GM12878 (cell line): ENCODE measurements around the gene CRKL. TPM values are rescaled to one million over a fixed set of nuclear protein-coding genes. Genes with fewer than 3 reads are reported as not detected.

Experiments
- ATAC-seq: fragments of 200-7000 bp; cut with Tn5 transposase; 3 replicates; pipeline ENCODE4 v1.9.1; 2020; ENCODE audit warnings: mild to moderate bottlenecking, moderate library complexity
- BruUV-seq: library from RNA; stranded (reverse); fragments of 400-500 nt; replicated peaks from 2 replicates; lab custom pipeline; 2021; lab: Mats Ljungman, UMichigan
- CTCF ChIA-PET: fragments of 300-600 bp; sonication (Branson Sonifier 250); formaldehyde crosslinking; extraction: SDS; loops from one replicate; lab custom pipeline; 2021; ENCODE audit warnings: inconsistent platforms; lab: Yijun Ruan, JAX
- POLR2A ChIA-PET: fragments of 350-600 bp; formaldehyde crosslinking; extraction: SDS; loops from one replicate; lab custom pipeline; 2021; ENCODE audit warnings: inconsistent platforms; lab: Charles Lee
- RAD21 ChIA-PET: fragments of 300-600 bp; sonication (Branson Sonifier 250); formaldehyde crosslinking; loops from one replicate; lab custom pipeline; 2023; ENCODE audit warnings: antibody characterized with exemption; ENCODE audit not compliant: unreplicated experiment; lab: Charles Lee
- SMC1A ChIA-PET: fragments of 300-600 bp; sonication (Branson Sonifier 250); formaldehyde crosslinking; loops from one replicate; lab custom pipeline; 2023; ENCODE audit not compliant: unreplicated experiment, uncharacterized antibody; lab: Charles Lee
- DNase-seq: peaks from one replicate; pipeline ENCODE4 v3.0.0-alpha.2; 2011; ENCODE audit warnings: low read depth, low spot score
- FAIRE-seq: peaks from 3 replicates; lab custom pipeline; 2011; peaks lifted over from hg19 to GRCh38; lab: Jason Lieb, UNC
- H2AFZ ChIP-seq: 2 replicates; pipeline ENCODE4 v1.6.0; 2011; ENCODE audit warnings: low read depth, low read length, control low read depth; ENCODE audit not compliant: control insufficient read depth
- H3K27ac ChIP-seq: 2 replicates; pipeline ENCODE4 v1.5.1; 2011; ENCODE audit warnings: control low read depth; ENCODE audit not compliant: control insufficient read depth, insufficient read depth
- H3K27me3 ChIP-seq, 2 experiments: replicated peaks in 1 of 2; 2 replicates each; pipeline versions ENCODE4 v1.6.0 to v1.6.1; 2011; ENCODE audit warnings: low read length in 1 of 2; ENCODE audit not compliant: control insufficient read depth in 2 of 2, insufficient read depth in 2 of 2
- H3K36me3 ChIP-seq, 2 experiments: 2 replicates each; pipeline ENCODE4 v1.5.1; 2011; ENCODE audit warnings: low read length in 1 of 2; ENCODE audit not compliant: control insufficient read depth in 2 of 2, insufficient read depth in 2 of 2
- H3K4me1 ChIP-seq: 2 replicates; pipeline ENCODE4 v1.6.1; 2011; ENCODE audit warnings: mild to moderate bottlenecking, low read length, moderate library complexity, mixed read lengths; ENCODE audit not compliant: control insufficient read depth, insufficient read depth
- H3K4me2 ChIP-seq: 2 replicates; pipeline ENCODE4 v1.6.0; 2011; ENCODE audit warnings: control low read depth; ENCODE audit not compliant: control insufficient read depth, insufficient read depth
- H3K4me3 ChIP-seq: fragments of 200-600 bp; sonication (generic); 2 replicates; pipeline ENCODE4 v1.5.1; 2016
- H3K79me2 ChIP-seq: 2 replicates; pipeline ENCODE4 v1.6.0; 2011; ENCODE audit warnings: low read length; ENCODE audit not compliant: control insufficient read depth, insufficient read depth
- H3K9ac ChIP-seq: 2 replicates; pipeline ENCODE4 v1.8.0; 2011; ENCODE audit warnings: low read length, control low read depth, mixed read lengths; ENCODE audit not compliant: control insufficient read depth, insufficient read depth
- H3K9me3 ChIP-seq: replicated peaks from 3 replicates; pipeline ENCODE4 v1.5.1; 2011; ENCODE audit warnings: mild to moderate bottlenecking, low read length; ENCODE audit not compliant: control insufficient read depth, insufficient read depth
- H4K20me1 ChIP-seq: 2 replicates; pipeline ENCODE4 v1.6.0; 2011; ENCODE audit not compliant: control insufficient read depth, insufficient read depth
- BCL11A ChIP-seq: IDR thresholded peaks from 2 replicates; pipeline ENCODE4 v1.6.1; 2011; ENCODE audit warnings: low read depth, low read length
- BHLHE40 ChIP-seq, 2 experiments: fragments of 450-650 bp in 1 of 2; IDR thresholded peaks; 2 replicates each; pipeline ENCODE4 v1.6.1; 2011 to 2017; ENCODE audit warnings: low read depth in 2 of 2, borderline replicate concordance in 1 of 2, improper control_type of control experiment in 1 of 2, low read length in 1 of 2, mild to moderate bottlenecking in 1 of 2
- CBFB ChIP-seq: IDR thresholded peaks from 2 replicates; pipeline ENCODE4 v1.6.1; 2016; ENCODE audit warnings: antibody characterized with exemption, low read depth
- CEBPB ChIP-seq, 2 experiments: fragments of 150-350 bp in 1 of 2; IDR thresholded peaks; 2 replicates each; pipeline ENCODE4 v1.6.1; 2012 to 2014; ENCODE audit warnings: low read depth in 2 of 2, low read length in 2 of 2, borderline replicate concordance in 1 of 2, inconsistent platforms in 1 of 2
- CHD2 ChIP-seq: IDR thresholded peaks from 2 replicates; pipeline ENCODE4 v1.6.1; 2011; ENCODE audit warnings: low read depth, low read length, improper control_type of control experiment, borderline replicate concordance
- CREB1 ChIP-seq: IDR thresholded peaks from 2 replicates; pipeline ENCODE4 v1.6.1; 2012; ENCODE audit warnings: low read depth, mild to moderate bottlenecking, inconsistent platforms
- EED ChIP-seq: sonication (generic); IDR thresholded peaks from 2 replicates; pipeline ENCODE4 v1.6.1; 2016; ENCODE audit warnings: antibody characterized with exemption, low read depth
- FOXM1 ChIP-seq: IDR thresholded peaks from 2 replicates; pipeline ENCODE4 v1.6.1; 2012; ENCODE audit warnings: low read depth, mild to moderate bottlenecking, inconsistent platforms, low read length, moderate library complexity
- MLLT1 ChIP-seq: fragments of 450-650 bp; IDR thresholded peaks from 2 replicates; pipeline ENCODE4 v1.6.1; 2016; ENCODE audit warnings: mild to moderate bottlenecking
- MYB ChIP-seq: fragments of 150-350 bp; IDR thresholded peaks from 2 replicates; pipeline ENCODE4 v1.6.1; 2014; ENCODE audit warnings: mild to moderate bottlenecking, low read depth, low read length, borderline replicate concordance
- NR2F1 ChIP-seq: fragments of 450-650 bp; conservative IDR thresholded peaks from 2 replicates; pipeline ENCODE4 v1.6.1; 2017; ENCODE audit warnings: mild to moderate bottlenecking
- PAX5 ChIP-seq: IDR thresholded peaks from 2 replicates; pipeline ENCODE4 v1.6.1; 2011; ENCODE audit warnings: low read depth, low read length, borderline replicate concordance
- PBX3 ChIP-seq: IDR thresholded peaks from 2 replicates; pipeline ENCODE4 v1.6.1; 2011; ENCODE audit warnings: mild to moderate bottlenecking, low read depth, low read length, moderate library complexity; ENCODE audit not compliant: insufficient replicate concordance
- RBBP5 ChIP-seq: fragments of 200-600 bp; sonication (generic); conservative IDR thresholded peaks from 2 replicates; pipeline ENCODE4 v1.6.1; 2016
- TBL1XR1 ChIP-seq: IDR thresholded peaks from 2 replicates; pipeline ENCODE4 v1.6.1; 2012; ENCODE audit warnings: low read depth, low read length, improper control_type of control experiment
- WGBS: methylation state at CpG from one replicate; pipeline ENCODE4 v1.1.6; 2016; ENCODE audit warnings: low lambda C conversion rate; ENCODE audit not compliant: insufficient replicate concordance, insufficient coverage; ENCODE audit errors: missing lambda C conversion rate; 5-methylcytosine and 5-hydroxymethylcytosine counted together
- in situ Hi-C: fragments of 300-500 bp; cut with MboI; formaldehyde crosslinking; loops from 9 replicates; pipeline ENCODE4 v1.14.3; 2018; ENCODE audit warnings: mixed read lengths
- intact Hi-C: fragments of 100-400 bp; cut with micrococcal nuclease; formaldehyde crosslinking; loops from one replicate; pipeline ENCODE4 v1.14.2; 2022; ENCODE audit not compliant: unreplicated experiment
- polyA plus RNA-seq, 11 experiments: library from polyadenylated mRNA; depleted of rRNA in 4 of 11; unstranded in 6 of 11; stranded (reverse) in 5 of 11; fragments of >200 nt; fragmentation: Nextera tagmentation in 4 of 11; fragmentation: Illumina TruSeq in 1 of 11; extraction: Ambion mirVana in 4 of 11; extraction: Trizol in 1 of 11; gene quantifications; 1 replicate in 1 of 11; 2 replicates in 10 of 11; pipeline versions ENCODE4 v1.2.1 to v1.2.3, GENCODE V29; 2011 to 2016; ENCODE audit warnings: inconsistent platforms in 2 of 11, missing spikeins in 2 of 11, low read depth in 1 of 11
- total RNA-seq, 4 experiments: library from RNA; depleted of rRNA in 3 of 4; stranded (reverse); fragments of >200 nt in 3 of 4; fragmentation: Illumina TruSeq in 1 of 4; extraction: Trizol in 1 of 4; gene quantifications; 2 replicates each; pipeline versions ENCODE4 v1.2.1 to v1.2.3, GENCODE V29; 2013 to 2021
- TF ChIP-seq, protein P1 (sequence below): IDR thresholded peaks from 2 replicates; pipeline ENCODE4 v1.6.1; 2012; ENCODE audit warnings: low read length, inconsistent platforms

Gene CRKL
- total and polyA plus RNA-seq, 10 of the 15 experiments (the other 5 are each of a cell fraction or from before 2014, with no cell fraction given) = 12.6 to 61.2 (median 32.7) TPM

GRCh38 chr22:20992056-20992442 is 74.8 kb downstream of the CRKL start:
- CTCF ChIA-PET = interaction anchor here (0.7 kb wide), 1 partner anchor 10 kb away, joined by 3 read pairs; the partner anchor contains the start of gene LZTR1
- peaks cover 2 to 3% of the 10 kb centered on the region in 2 experiments; a peak in 2 of 4 replicates for H3K36me3 ChIP-seq
- TF ChIP-seq MYB = no peak
- TF ChIP-seq CBFB = no peak
- TF ChIP-seq CEBPB (IDR thresholded peaks at IDR 0.05; ENCODE audit: borderline replicate concordance in 1 of 2, low read depth in 2 of 2, low read length in 2 of 2) = no peak
- no peak for TF ChIP-seq PBX3
- no peak for TF ChIP-seq RBBP5
- TF ChIP-seq BHLHE40 (IDR thresholded peaks at IDR 0.05; ENCODE audit: borderline replicate concordance in 1 of 2, low read depth in 2 of 2, low read length in 1 of 2) = no peak
- no peak for TF ChIP-seq TBL1XR1
- TF ChIP-seq MLLT1 = no peak
- TF ChIP-seq FOXM1 = no peak
- no peak for TF ChIP-seq CREB1
- TF ChIP-seq NR2F1 = no peak
- no peak for TF ChIP-seq BCL11A
- no peak for TF ChIP-seq EED
- TF ChIP-seq, protein P1, sequence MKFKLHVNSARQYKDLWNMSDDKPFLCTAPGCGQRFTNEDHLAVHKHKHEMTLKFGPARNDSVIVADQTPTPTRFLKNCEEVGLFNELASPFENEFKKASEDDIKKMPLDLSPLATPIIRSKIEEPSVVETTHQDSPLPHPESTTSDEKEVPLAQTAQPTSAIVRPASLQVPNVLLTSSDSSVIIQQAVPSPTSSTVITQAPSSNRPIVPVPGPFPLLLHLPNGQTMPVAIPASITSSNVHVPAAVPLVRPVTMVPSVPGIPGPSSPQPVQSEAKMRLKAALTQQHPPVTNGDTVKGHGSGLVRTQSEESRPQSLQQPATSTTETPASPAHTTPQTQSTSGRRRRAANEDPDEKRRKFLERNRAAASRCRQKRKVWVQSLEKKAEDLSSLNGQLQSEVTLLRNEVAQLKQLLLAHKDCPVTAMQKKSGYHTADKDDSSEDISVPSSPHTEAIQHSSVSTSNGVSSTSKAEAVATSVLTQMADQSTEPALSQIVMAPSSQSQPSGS = no peak
- no peak for TF ChIP-seq PAX5
- TF ChIP-seq CHD2 = no peak

More at GRCh38 chr22:20992056-20992442, 74.8 kb downstream of the CRKL start:
- intact Hi-C loops = no loop called here
- H3K4me1 ChIP-seq = no peaks in the 10 kb centered on the region
- no TSS peak for BruUV-seq
- ATAC-seq (no peak), DNase-seq (no peak), FAIRE-seq (no peak)
- no peak overlapping the region for H3K9ac ChIP-seq
- no peaks in the 10 kb centered on the region for H3K9me3 ChIP-seq
- H3K4me3 ChIP-seq = no peak overlapping the region
- ChIA-PET POLR2A (interaction anchor here (1.7 kb wide), 1 partner anchor 10 kb away, joined by 5 read pairs; the partner anchor contains the start of gene LZTR1), RAD21 (no interaction called here), SMC1A (no interaction called here)
- no peaks in the 10 kb centered on the region for H4K20me1 ChIP-seq
- no peaks in the 10 kb centered on the region for H3K27me3 ChIP-seq
- no peak overlapping the region for H3K4me2 ChIP-seq
- no peak overlapping the region for H2AFZ ChIP-seq
- H3K27ac ChIP-seq = no peak overlapping the region
- WGBS = 95% methylated on average over 7 of the region's 7 CpGs
- no peaks in the 10 kb centered on the region for H3K79me2 ChIP-seq
- in situ Hi-C loops = no loop called here
